Limb (tissue), 2 donors: ENCODE results near the gene ST3GAL2.

Source experiments
- DNase-seq, 2 donors: peaks; one replicate each; pipeline ENCODE4 v3.0.0-alpha.2; 2016; ENCODE audit errors: extremely low spot score in 2 of 2

The ST3GAL2 gene

GRCh38 chr16:70437582-70438557 lies 1.0 kb downstream of the ST3GAL2 start:
- no peak for DNase-seq

DNA sequence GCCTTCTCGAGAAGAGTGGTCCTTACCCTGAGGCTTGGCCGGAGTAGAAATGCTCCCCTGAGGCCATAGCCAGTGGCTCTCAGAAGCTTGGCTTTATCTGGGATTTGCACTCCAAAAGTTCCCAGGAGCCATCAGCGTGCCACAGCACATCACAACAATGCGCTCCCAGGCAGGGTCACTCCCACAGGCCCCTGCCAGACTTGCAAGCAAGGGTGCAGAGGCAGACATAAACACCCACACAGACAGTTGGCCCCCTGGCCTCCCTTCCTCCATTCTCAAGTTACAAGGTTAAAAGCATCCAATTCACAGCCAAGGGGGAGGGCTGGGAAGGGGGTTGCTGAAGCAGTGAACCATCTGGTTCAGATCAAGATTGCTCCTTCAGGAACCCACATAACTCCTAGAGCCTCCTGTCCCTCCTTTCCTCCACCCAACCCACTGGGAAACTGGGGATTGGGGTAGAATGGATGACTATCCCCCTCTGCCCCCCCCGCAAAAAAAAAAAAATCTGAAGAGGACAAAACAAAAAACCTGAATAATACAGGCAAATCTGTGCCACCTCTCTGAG lies 1.8 kb downstream of the ST3GAL2 start:
- peak in 1 of 2 donors; percentile 69 for DNase-seq

DNA sequence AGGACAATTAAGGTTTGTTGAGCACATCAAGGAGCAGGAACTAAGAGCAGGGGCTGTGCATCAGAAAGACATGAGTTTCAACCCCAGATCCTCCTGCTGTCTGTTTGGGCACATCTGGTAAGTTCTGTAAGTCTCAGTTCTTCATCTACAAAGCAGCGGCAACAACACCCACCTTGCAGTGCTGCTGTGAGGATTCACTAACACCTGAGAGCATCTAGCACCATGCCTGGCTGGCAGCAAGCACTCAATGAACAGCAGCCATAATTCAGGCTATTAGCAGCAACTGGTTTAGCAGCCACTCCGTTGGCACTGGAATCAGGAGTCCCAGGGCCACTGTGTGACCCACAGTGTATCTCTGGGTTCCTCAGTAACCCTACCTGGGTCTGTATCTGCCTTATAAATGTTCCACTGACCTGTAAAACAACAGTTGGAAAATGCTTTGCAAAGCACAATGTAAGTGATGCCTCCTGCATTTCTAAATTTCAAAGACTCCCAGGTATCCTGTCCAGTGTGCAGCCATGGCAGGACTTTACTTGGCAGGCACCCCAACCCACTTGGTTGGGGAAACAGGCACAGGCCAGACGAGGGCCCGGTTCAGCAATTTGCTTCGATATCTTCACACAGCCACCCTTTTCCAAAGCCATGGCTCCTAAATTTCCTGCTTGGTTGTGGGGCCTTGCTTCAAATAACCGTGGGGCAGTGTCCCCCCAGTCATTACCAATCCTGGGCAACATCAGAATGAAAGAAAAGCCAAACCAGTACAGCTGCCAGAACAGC lies 4.2 kb downstream of the ST3GAL2 start:
- DNase-seq = no peak

GRCh38 chr16:70433458-70434103 lies 5.3 kb downstream of the ST3GAL2 start:
- DNase-seq = no peak

DNA sequence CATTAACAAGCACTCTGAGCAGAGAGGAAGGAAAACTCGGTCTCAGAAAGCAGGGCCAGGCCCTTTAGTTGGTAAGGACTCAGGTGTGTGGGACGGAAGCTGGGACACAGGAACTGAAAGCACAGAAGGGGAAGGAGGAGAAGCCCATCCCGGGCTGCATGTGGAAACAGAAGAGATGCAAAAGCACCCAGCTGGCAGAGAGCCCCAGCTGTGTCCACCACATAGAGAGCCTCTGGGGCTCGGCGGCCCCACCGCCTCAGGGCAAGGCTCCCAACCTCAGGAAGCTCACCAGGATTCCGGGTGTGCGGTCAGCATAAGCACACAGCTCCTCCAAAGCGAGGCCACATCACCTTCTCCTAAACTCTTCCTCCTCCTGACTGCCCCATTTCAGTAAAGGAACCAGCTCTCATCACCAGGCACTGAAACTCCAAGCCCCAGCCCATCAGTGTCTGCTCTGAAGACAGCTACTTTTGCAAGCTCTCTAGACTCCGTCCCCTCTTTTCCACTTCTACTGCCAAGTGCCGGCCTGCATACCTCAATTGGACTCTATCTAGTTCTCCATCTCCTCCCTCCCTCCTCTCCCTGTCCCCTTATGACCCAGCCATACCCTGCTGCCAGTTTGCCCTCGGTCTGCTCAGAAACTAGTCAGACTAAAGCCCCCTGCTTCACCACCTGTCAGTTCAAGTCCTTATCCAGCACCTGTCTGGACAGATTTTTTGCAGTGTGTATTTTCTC lies 6.0 kb downstream of the ST3GAL2 start:
- DNase-seq = no peak

DNA sequence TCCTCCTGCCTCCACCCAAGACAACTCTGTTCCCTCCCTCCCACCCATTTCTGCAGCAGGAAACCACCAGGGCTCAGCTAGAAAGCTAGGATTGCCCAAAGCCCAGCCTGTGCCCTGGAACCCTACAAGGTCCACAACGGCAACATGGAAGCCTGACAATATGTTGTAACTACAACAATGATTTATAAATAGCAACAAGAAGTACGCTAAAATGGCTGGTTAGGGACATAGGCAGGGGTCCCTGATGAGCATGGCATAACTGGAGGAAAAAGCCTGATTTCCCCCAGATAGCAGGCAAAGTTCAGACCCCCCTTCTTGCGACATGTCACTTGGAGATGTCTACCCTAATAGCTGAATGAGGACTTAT lies 6.6 kb downstream of the ST3GAL2 start:
- DNase-seq = no peak

- no peak for DNase-seq
Observed at GRCh38 chr16:70430667-70431536, 8.0 kb downstream of the ST3GAL2 start.

DNA sequence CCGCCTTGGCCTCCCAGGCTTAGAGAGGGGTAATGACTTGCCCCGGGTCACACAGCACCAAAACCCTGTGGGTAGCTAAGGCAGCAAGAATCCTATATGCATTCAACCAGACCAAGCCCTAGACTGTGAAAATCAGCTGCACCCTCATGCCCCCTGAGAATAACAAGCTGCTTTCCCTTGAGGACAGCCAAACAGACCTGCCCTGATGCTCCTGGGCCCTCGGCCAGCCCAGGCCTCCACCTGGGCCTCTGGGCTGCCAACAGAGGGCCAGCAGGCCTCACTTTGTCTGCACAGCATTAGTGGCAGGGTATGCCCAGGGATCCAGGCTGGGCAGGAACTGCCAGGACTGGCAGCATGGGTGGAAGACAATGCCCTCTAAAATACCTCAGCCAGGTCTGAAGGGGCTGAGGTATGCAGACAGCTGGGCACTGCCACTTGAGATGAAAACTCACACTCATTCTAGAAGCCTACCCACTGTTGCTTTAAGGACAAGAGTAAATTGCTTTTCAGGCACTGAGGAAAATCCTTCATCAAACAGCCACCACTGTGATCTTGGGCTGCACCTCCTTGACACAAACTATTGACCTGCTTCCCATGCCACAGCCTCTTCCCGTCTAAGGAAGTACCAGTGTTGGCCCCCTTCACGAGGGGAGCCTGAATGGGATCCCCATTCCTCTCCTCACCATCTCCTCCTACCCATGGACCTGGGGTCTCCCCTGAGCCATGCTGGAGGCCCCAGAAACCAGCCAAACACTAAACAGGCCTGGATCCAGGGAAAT lies 8.8 kb downstream of the ST3GAL2 start:
- no peak for DNase-seq

DNA sequence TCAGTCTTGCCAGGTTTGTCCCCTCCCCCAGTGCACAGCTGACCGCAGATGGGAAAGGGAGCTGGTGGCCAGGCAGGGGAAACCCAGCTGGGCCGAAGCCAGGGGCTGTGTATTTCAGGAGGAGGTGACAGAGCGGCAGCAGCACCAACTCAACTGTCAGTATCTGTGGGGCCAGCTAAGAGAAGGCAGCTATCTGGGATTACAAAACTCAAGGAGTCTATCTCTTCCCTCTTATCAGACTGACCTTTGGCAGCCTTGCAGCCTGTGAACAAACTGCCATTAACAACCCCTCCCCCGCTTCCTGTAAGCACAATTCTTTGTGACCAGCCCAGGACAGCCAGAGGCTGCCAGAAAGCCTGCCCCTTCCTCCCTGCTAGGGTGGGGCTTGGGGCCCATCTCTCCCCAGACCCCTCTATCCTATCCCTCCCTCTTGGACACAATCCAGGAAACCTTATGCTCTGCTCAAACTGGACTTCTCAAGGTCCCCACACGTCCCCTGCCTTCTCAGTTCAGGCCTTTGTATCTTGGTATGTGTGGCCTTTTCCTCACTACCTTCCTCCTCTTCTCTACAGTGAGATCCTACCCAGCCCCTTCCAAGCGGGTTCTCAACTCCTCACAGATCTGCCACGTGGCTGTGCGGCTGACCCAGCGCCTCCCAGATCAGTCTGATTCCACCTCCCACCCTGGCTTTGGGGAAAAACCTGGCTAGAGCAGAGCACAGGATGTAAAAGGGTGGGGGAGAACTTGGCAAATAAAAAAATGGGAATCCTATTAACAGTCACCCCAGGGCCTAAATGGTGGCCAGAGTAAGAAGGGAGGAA lies 10.5 kb downstream of the ST3GAL2 start:
- DNase-seq = peak; percentile 83 to 87

DNA sequence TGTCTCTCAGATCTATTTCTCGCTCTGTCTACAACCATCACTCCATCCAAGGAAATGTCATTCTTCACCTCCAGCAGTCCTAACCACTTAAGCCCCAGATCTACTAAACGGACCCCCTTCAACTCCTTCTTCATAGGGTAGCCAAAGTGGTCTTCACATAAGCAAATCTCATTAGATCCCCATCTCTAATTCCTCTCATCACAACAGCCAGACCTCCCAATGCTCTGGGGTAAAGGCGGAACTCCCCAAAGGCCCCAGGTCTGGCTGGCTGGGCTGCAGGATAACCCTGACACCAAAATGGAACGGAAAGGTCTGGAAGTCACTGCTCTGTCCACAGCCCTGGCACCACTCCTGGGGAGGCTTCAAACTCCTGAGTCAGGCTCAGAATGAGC lies 11.1 kb downstream of the ST3GAL2 start:
- DNase-seq = no peak

DNA sequence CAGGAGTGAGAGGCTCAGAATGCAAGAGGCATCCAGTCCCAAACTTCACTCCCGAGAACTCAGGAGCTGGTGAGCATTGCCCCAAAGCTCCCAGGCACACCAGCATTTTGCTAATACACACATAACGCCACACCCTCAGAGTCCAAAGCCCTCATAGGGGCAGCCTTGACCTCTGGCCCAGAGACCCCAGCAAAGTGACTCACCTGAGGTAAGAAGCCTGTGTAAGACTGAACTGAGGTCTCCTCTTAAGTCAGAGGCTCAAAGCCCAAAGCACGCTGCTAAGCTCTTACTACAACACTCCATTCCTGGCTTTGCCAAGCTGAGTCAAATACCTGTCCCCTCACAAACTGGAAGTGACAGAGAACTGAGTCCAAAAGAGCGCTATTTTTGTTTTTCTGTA lies 16.4 kb downstream of the ST3GAL2 start:
- DNase-seq = no peak

DNA sequence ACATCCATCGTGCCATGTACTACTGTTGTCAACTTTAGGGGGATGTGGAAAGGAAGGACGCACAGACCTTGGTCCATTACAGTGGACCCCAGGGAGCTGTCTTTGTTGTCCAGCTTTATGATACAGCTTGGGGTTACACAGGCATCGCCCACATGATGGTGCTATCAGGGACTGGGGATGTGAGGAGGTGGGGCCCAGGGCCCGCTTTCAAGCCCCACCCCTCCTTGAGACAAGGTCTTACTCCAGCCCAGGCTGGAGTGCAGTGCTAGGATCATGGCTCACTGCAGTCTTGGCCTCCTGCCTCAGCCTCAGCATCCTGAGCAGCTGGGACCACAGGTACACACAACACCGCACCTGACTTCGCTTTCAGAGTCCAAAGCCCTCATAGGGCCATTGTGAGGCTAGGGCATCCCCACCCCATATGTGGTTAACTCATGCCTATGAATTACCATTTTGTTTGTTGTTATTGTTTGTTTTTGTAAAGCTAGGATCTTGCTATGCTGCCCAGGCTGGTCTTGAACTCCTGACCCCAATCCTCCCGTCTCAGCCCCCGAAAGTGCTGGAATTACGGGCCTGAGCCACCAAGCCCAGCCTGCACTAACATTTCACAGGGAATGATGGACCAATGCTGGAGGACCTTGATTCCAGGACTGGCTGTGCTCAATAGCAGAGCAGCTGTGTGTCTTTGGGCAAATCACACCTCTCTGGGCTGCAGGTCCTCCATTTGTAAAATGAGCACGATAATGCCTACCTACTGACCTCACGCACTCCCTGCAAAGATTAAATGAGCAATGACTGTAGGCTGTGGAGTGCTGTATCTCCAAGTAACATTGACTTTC lies 17.2 kb downstream of the ST3GAL2 start:
- no peak for DNase-seq

DNA sequence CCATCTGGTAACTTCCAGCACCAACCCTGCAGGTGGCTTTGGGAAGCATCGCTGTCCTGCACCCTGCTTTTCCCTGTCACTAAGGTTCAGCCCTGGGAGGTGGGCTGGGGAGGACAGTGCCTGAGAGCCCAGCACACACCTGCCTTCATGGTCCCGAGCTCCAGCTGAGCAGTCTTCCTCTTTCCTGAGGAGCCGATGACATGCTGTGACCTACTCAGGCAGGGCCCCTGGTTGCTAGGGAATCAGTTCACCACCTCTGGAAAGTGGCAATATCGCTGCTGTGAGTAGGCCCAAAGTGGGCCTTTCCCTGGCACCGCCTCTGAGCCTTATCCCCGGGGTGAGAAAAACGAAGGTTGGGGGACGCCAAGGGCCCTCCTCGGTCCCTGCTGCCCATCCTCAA lies 17.9 kb downstream of the ST3GAL2 start:
- no peak for DNase-seq

GRCh38 chr16:70419384-70420327 lies 19.2 kb downstream of the ST3GAL2 start:
- DNase-seq = no peak

DNA sequence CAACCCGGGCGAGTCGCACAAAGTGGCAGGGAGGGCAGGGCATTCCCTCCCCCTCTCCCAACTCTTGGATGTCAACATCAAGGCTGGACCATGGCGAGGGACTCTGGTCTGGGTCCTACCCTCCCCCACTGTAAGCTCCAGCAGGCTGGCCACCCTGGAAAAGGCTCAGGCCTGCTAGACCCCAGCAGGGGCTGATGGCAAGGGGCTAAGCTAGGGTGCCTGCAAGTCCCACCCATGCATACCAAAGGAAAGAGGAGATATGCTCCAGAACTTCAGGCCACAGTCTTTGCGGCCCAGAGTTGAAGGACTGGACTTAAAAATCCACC lies 19.9 kb downstream of the ST3GAL2 start:
- no peak for DNase-seq

- no peak for DNase-seq
Observed at GRCh38 chr16:70418274-70418992, 20.5 kb downstream of the ST3GAL2 start.
